ENCODE results near the gene SLC1A5.
A peak's percentile ranks its signal among the peaks of the same experiment; 100 is the strongest.

Gene SLC1A5

DNA sequence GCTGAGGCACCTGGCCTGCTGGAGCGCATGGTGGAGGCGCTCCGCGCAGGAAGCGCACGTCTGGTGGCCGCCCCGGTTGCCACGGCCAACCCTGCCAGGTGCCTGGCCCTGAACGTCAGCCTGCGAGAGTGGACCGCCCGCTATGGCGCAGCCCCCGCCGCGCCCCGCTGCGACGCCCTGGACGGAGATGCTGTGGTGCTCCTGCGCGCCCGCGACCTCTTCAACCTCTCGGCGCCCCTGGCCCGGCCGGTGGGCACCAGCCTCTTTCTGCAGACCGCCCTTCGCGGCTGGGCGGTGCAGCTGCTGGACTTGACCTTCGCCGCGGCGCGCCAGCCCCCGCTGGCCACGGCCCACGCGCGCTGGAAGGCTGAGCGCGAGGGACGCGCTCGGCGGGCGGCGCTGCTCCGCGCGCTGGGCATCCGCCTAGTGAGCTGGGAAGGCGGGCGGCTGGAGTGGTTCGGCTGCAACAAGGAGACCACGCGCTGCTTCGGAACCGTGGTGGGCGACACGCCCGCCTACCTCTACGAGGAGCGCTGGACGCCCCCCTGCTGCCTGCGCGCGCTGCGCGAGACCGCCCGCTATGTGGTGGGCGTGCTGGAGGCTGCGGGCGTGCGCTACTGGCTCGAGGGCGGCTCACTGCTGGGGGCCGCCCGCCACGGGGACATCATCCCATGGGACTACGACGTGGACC lies 32.4 kb downstream of the SLC1A5 start:
- no peak for DNase-seq
- CTCF ChIA-PET = interaction anchor here (1.0 to 12.3 kb wide), 11 partner anchors 9 to 91 kb away, joined by 3 to 189 read pairs (median 5); no protein-coding TSS in a partner anchor
- H3K36me3 ChIP-seq (ENCODE audit: control insufficient read depth in 4 of 4, insufficient read depth in 4 of 4, low read length in 3 of 4) = peaks cover 0 to 21% (median 11%) of the 10 kb centered on the region in 4 experiments

DNA sequence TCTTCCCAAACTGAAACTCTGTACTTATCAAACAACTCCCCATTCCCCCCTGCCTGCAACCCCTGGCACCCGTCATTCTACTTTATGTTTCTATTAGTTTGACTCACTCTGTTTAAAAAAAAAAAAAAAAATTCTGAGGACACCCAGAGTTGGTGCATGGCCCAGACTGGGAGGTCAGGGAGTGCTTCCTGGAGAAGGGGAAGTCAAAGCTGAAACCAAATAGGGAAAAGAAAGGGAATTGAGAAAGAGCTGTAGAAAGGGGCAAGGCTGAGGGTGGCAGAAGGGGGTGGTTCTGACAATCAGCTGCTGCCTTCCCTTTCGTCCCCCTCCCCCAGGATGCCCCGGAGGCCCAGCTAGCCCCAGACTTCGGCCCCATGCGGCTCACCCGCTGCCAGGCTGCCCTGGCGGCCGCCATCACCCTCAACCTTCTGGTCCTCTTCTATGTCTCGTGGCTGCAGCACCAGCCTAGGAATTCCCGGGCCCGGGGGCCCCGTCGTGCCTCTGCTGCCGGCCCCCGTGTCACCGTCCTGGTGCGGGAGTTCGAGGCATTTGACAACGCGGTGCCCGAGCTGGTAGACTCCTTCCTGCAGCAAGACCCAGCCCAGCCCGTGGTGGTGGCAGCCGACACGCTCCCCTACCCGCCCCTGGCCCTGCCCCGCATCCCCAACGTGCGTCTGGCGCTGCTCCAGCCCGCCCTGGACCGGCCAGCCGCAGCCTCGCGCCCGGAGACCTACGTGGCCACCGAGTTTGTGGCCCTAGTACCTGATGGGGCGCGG lies 33.1 kb downstream of the SLC1A5 start:
- ChIA-PET POLR2A (interaction anchor here (0.6 kb wide), 1 partner anchor 69 kb away, joined by 3 read pairs; no protein-coding TSS in a partner anchor), CTCF (interaction anchor here (0.6 to 12.3 kb wide), 12 partner anchors 10 to 399 kb away, joined by 3 to 189 read pairs (median 4); no protein-coding TSS in a partner anchor)
- Histone ChIP-seq H3K27ac (ENCODE audit: insufficient read depth in 1 of 2, low read depth in 1 of 2, low read length in 2 of 2, poor library complexity in 1 of 2, severe bottlenecking in 2 of 2) (no peak overlapping the region), H3K36me3 (ENCODE audit: control insufficient read depth in 4 of 4, insufficient read depth in 4 of 4, low read length in 3 of 4) (peaks cover 0 to 21% (median 11%) of the 10 kb centered on the region in 4 experiments), H3K9me3 (ENCODE audit: control extremely low read depth in 1 of 5, control insufficient read depth in 4 of 5, insufficient read depth in 2 of 5, low read depth in 1 of 5, low read length in 4 of 5) (no peaks in the 10 kb centered on the region), H3K4me3 (ENCODE audit: control insufficient read depth in 1 of 7, extremely low read depth in 1 of 7, insufficient read depth in 4 of 7, low read depth in 2 of 7, low read length in 6 of 7) (no peak overlapping the region), H3K27me3 (replicated peaks in 2 of 5; ENCODE audit: control insufficient read depth in 4 of 5, insufficient read depth in 5 of 5, low read length in 4 of 5) (no peaks in the 10 kb centered on the region), H3K4me1 (ENCODE audit: control extremely low read depth in 1 of 4, control insufficient read depth in 4 of 4, insufficient read depth in 4 of 4, low read length in 3 of 4) (peaks cover 0 to 16% (median 8%) of the 10 kb centered on the region in 4 experiments)
- no peak for DNase-seq
- WGBS (ENCODE audit: insufficient coverage) = 95% methylated on average over 36 of the region's 39 CpGs

More for the DNA sequence above, 32.4 kb downstream of the SLC1A5 start:
- POLR2A ChIA-PET = no interaction called here
- H3K4me3 ChIP-seq (ENCODE audit: control insufficient read depth in 1 of 7, extremely low read depth in 1 of 7, insufficient read depth in 4 of 7, low read depth in 2 of 7, low read length in 6 of 7) = no peak overlapping the region
- peaks cover 0 to 15% (median 8%) of the 10 kb centered on the region in 4 experiments for H3K4me1 ChIP-seq (ENCODE audit: control extremely low read depth in 1 of 4, control insufficient read depth in 4 of 4, insufficient read depth in 4 of 4, low read length in 3 of 4)
- WGBS (ENCODE audit: insufficient coverage) = 98% methylated on average over 77 of the region's 86 CpGs
- H3K9me3 ChIP-seq (ENCODE audit: control extremely low read depth in 1 of 5, control insufficient read depth in 4 of 5, insufficient read depth in 2 of 5, low read depth in 1 of 5, low read length in 4 of 5) = no peaks in the 10 kb centered on the region
- no peak overlapping the region for H3K27ac ChIP-seq (ENCODE audit: insufficient read depth in 1 of 2, low read depth in 1 of 2, low read length in 2 of 2, poor library complexity in 1 of 2, severe bottlenecking in 2 of 2)
- H3K27me3 ChIP-seq (replicated peaks in 2 of 5; ENCODE audit: control insufficient read depth in 4 of 5, insufficient read depth in 5 of 5, low read length in 4 of 5) = no peaks in the 10 kb centered on the region

GRCh38 chr19:46753420-46754155 lies 34.8 kb downstream of the SLC1A5 start:
- DNase-seq = peak; percentile 53 to 80 (median 79)
- POLR2A ChIA-PET = interaction anchor here (1.1 kb wide), 1 partner anchor 34 kb away, joined by 5 read pairs; the partner anchor contains the start of gene SLC1A5
- CTCF ChIA-PET = interaction anchor here (0.9 to 12.3 kb wide), 15 partner anchors 8 to 86 kb away, joined by 3 to 189 read pairs (median 4); no protein-coding TSS in a partner anchor
- 22% methylated on average over 4 of the region's 4 CpGs for WGBS (ENCODE audit: insufficient coverage)
- Histone ChIP-seq H3K36me3 (ENCODE audit: control insufficient read depth in 4 of 4, insufficient read depth in 4 of 4, low read length in 3 of 4) (peaks cover 0 to 21% (median 12%) of the 10 kb centered on the region in 4 experiments), H3K4me3 (ENCODE audit: control insufficient read depth in 1 of 7, extremely low read depth in 1 of 7, insufficient read depth in 4 of 7, low read depth in 2 of 7, low read length in 6 of 7) (no peak overlapping the region), H3K27me3 (replicated peaks in 2 of 5; ENCODE audit: control insufficient read depth in 4 of 5, insufficient read depth in 5 of 5, low read length in 4 of 5) (no peaks in the 10 kb centered on the region), H3K27ac (ENCODE audit: insufficient read depth in 1 of 2, low read depth in 1 of 2, low read length in 2 of 2, poor library complexity in 1 of 2, severe bottlenecking in 2 of 2) (no peak overlapping the region), H3K4me1 (ENCODE audit: control extremely low read depth in 1 of 4, control insufficient read depth in 4 of 4, insufficient read depth in 4 of 4, low read length in 3 of 4) (peaks cover 0 to 15% (median 8%) of the 10 kb centered on the region in 4 experiments), H3K9me3 (ENCODE audit: control extremely low read depth in 1 of 5, control insufficient read depth in 4 of 5, insufficient read depth in 2 of 5, low read depth in 1 of 5, low read length in 4 of 5) (no peaks in the 10 kb centered on the region)

DNA sequence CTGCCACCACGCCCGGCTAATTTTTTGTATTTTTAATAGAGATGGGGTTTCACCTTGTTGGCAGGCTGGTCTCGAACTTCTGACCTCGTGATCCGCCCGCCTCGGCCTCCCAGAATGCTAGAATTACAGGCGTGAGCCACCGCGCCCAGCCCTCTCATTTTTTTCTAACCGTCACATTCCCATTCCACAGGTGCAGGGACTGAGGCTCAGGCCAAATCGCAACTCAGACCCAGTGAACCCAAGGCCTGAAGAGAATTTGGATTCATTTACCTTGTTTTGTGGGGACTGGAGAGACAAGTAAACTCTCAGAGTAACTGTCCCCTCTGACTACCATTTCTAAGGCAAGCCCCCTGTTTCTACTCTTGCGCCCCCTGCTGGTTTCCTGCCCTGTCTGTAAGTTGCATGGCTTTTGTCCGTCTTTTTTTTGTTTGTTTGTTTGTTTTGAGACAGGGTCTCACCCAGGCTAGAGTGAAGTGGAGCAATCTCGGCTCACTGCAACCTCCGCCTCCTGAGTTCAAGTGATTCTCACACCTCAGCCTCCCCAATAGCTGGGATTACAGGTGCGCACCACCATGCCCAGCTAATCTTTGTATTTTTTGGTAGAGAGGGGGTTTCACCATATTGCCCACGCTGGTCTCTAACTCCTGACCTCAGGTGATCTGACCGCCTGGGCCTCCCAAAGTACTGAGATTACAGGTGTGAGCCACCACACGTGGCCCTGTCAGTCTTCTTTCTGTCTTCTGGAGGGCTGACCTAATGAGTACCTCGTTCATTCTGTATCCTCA lies 39.9 kb downstream of the SLC1A5 start:
- peak; percentile 73 to 87 (median 82) for DNase-seq
- 100% methylated on average over 8 of the region's 21 CpGs for WGBS (ENCODE audit: insufficient coverage)
- no peak overlapping the region for H3K27ac ChIP-seq (ENCODE audit: insufficient read depth in 1 of 2, low read depth in 1 of 2, low read length in 2 of 2, poor library complexity in 1 of 2, severe bottlenecking in 2 of 2)
- no peaks in the 10 kb centered on the region for H3K9me3 ChIP-seq (ENCODE audit: control extremely low read depth in 1 of 5, control insufficient read depth in 4 of 5, insufficient read depth in 2 of 5, low read depth in 1 of 5, low read length in 4 of 5)
- ChIA-PET CTCF (interaction anchor here (0.6 to 12.3 kb wide), 10 partner anchors 9 to 102 kb away, joined by 3 to 189 read pairs (median 4); partner anchors contain the start of gene AP2S1), POLR2A (no interaction called here)
- no peak overlapping the region for H3K4me3 ChIP-seq (ENCODE audit: control insufficient read depth in 1 of 7, extremely low read depth in 1 of 7, insufficient read depth in 4 of 7, low read depth in 2 of 7, low read length in 6 of 7)
- peaks cover 0 to 22% (median 16%) of the 10 kb centered on the region in 4 experiments for H3K4me1 ChIP-seq (ENCODE audit: control extremely low read depth in 1 of 4, control insufficient read depth in 4 of 4, insufficient read depth in 4 of 4, low read length in 3 of 4)
- H3K36me3 ChIP-seq (ENCODE audit: control insufficient read depth in 4 of 4, insufficient read depth in 4 of 4, low read length in 3 of 4) = peaks cover 0 to 6% (median 5%) of the 10 kb centered on the region in 4 experiments
- no peaks in the 10 kb centered on the region for H3K27me3 ChIP-seq (replicated peaks in 2 of 5; ENCODE audit: control insufficient read depth in 4 of 5, insufficient read depth in 5 of 5, low read length in 4 of 5)

- ChIA-PET POLR2A (interaction anchor here (1.2 kb wide), 1 partner anchor 16 kb away, joined by 4 read pairs; no protein-coding TSS in a partner anchor), CTCF (interaction anchor here (1.0 to 12.3 kb wide), 2 partner anchors 58 to 93 kb away, joined by 5 to 189 read pairs; no protein-coding TSS in a partner anchor)
- DNase-seq = peak; percentile 50 to 73 (median 62)
Measured at GRCh38 chr19:46746281-46747057, 41.9 kb downstream of the SLC1A5 start, which contains the start of gene STRN4. Gene STRN4, minus strand, starts transcription at chr19:46746450. Its CDS starts 20 bp downstream, at chr19:46746430.

More at GRCh38 chr19:46746281-46747057, 41.9 kb downstream of the SLC1A5 start, which contains the start of gene STRN4:
- Histone ChIP-seq H3K27me3 (replicated peaks in 2 of 5; ENCODE audit: control insufficient read depth in 4 of 5, insufficient read depth in 5 of 5, low read length in 4 of 5) (no peaks in the 10 kb centered on the region), H3K4me1 (ENCODE audit: control extremely low read depth in 1 of 4, control insufficient read depth in 4 of 4, insufficient read depth in 4 of 4, low read length in 3 of 4) (peaks cover 0 to 26% (median 18%) of the 10 kb centered on the region in 4 experiments), H3K4me3 (ENCODE audit: control insufficient read depth in 1 of 7, extremely low read depth in 1 of 7, insufficient read depth in 4 of 7, low read depth in 2 of 7, low read length in 6 of 7) (peak within 1 kb of the TSS; percentile 58 to 93 (median 89)), H3K36me3 (ENCODE audit: control insufficient read depth in 4 of 4, insufficient read depth in 4 of 4, low read length in 3 of 4) (peaks cover 0 to 6% (median 2%) of the 10 kb centered on the region in 4 experiments), H3K27ac (ENCODE audit: insufficient read depth in 1 of 2, low read depth in 1 of 2, low read length in 2 of 2, poor library complexity in 1 of 2, severe bottlenecking in 2 of 2) (peak within 1 kb of the TSS; percentile 54 to 89), H3K9me3 (ENCODE audit: control extremely low read depth in 1 of 5, control insufficient read depth in 4 of 5, insufficient read depth in 2 of 5, low read depth in 1 of 5, low read length in 4 of 5) (no peaks in the 10 kb centered on the region)
- WGBS (ENCODE audit: insufficient coverage) = 0% methylated on average over 23 of the region's 74 CpGs
